Adrenal gland (tissue), 12 donors: ENCODE measurements around the gene CMYA5. TPM values are rescaled to one million over a fixed set of nuclear protein-coding genes. Genes with fewer than 3 reads are reported as not detected.
"Not testable (repeated sequence)": the region's sequence is repeated elsewhere in the genome, so short reads cannot be mapped to it uniquely, and the experiment has no call there.

ENCODE experiments used
- DNase-seq, 7 donors: peaks; one replicate each; pipeline ENCODE4 v3.0.0-alpha.2; 2019 to 2020
- H3K27ac ChIP-seq, 5 donors: fragments of 200-600 bp; sonication (generic) in 4 of 5; 1 replicate in 3 of 5; 2 replicates in 2 of 5; pipeline versions ENCODE4 v1.5.1 to v1.8.0; 2016 to 2020; ENCODE audit warnings: mild to moderate bottlenecking in 1 of 5
- H3K27me3 ChIP-seq: fragments of 200-600 bp; 2 replicates; pipeline ENCODE4 v1.8.0; 2021
- H3K36me3 ChIP-seq, 2 donors: fragments of 200-600 bp; replicated peaks in 1 of 2; 1 replicate in 1 of 2; 2 replicates in 1 of 2; pipeline versions ENCODE4 v1.5.1 to v1.8.0; 2018 to 2022
- H3K4me1 ChIP-seq, 2 donors: fragments of 200-600 bp; replicated peaks in 1 of 2; 1 replicate in 1 of 2; 2 replicates in 1 of 2; pipeline versions ENCODE4 v1.5.1 to v1.8.0; 2018 to 2021
- H3K4me3 ChIP-seq, 4 donors: fragments of 200-600 bp; sonication (generic) in 3 of 4; one replicate each; pipeline ENCODE4 v1.5.1; 2016 to 2018
- H3K9me3 ChIP-seq, 3 donors: fragments of 200-600 bp; sonication (generic) in 1 of 3; replicated peaks in 1 of 3; 1 replicate in 2 of 3; 2 replicates in 1 of 3; pipeline versions ENCODE4 v1.5.1 to v1.8.0; 2016 to 2021
- CTCF ChIP-seq, 6 experiments: fragments of 450-650 bp in 4 of 6; fragments of 200-600 bp in 2 of 6; sonication (generic) in 1 of 6; IDR thresholded peaks; 1 replicate in 5 of 6; 2 replicates in 1 of 6; pipeline versions ENCODE4 v1.5.1 to v1.8.0; 2016 to 2021; ENCODE audit warnings: antibody characterized with exemption in 6 of 6, mild to moderate bottlenecking in 2 of 6, moderate library complexity in 1 of 6
- POLR2A ChIP-seq, 2 donors: fragments of 450-650 bp; IDR thresholded peaks; one replicate each; pipeline ENCODE4 v1.6.1; 2017; ENCODE audit warnings: antibody characterized with exemption in 2 of 2, mild to moderate bottlenecking in 2 of 2, moderate library complexity in 1 of 2
- WGBS, 4 donors: extraction: QIAGEN DNeasy Blood & Tissue Kit in 2 of 4; methylation state at CpG; one replicate each; pipeline versions ENCODE4 v1.1.5 to v1.1.7; 2013 to 2017; 5-methylcytosine and 5-hydroxymethylcytosine counted together
- intact Hi-C, 2 donors: fragments of 100-400 bp; cut with DNase I; formaldehyde crosslinking; loops; one replicate each; pipeline versions ENCODE4 v1.14.1 to v1.15.0; 2022 to 2023
- polyA plus RNA-seq, 3 donors: library from polyadenylated mRNA; stranded (reverse); fragments of 200-250 nt in 2 of 3; fragments of 350-450 nt in 1 of 3; fragmentation: Illumina TruSeq in 1 of 3; extraction: RNeasy Lipid Tissue Mini Kit (QIAGEN cat#74804) in 1 of 3; gene quantifications; one replicate each; pipeline ENCODE4 v1.2.3, GENCODE V29; 2013 to 2014
- total RNA-seq, 9 donors: library from RNA; depleted of rRNA in 4 of 9; stranded (reverse); fragments of >200 nt in 4 of 9; fragments of 120-200 nt in 1 of 9; fragmentation: NEBNext Ultra II Directional in 1 of 9; extraction: Animal tissue kit (Norgen Biotek cat#: 25700) in 1 of 9; gene quantifications; one replicate each; pipeline versions ENCODE4 v1.1.0 to v1.2.4, GENCODE V29; 2013 to 2023
- donor health status: healthy with polysubstance abuse.
- donor health status: Bipolar disorder and iron deficiency.
- donor health status: DM: yes; HTN: yes; CAD: no.
- donor health status: DM: no; HTN: no; CAD: no.
- donor health status: DM: no; HTN: no; CAD: no.
- donor health status: DM: yes; HTN: yes; CAD: no.

The CMYA5 gene
- total and polyA plus RNA-seq, 12 donors = 0.11 to 5.6 (median 0.40) TPM

GRCh38 chr5:79772651-79773050 is 83.0 kb downstream of the CMYA5 start:
- H3K4me1 ChIP-seq = no peaks in the 10 kb centered on the region
- no peaks in the 10 kb centered on the region for H3K36me3 ChIP-seq
- no peak for DNase-seq
- intact Hi-C loops = no loop called here
- no peak overlapping the region for H3K27ac ChIP-seq
- WGBS, 4 donors = 79 to 88% (median 86%) methylated on average over 5 of the region's 5 CpGs
- H3K4me3 ChIP-seq = no peak overlapping the region
- no peaks in the 10 kb centered on the region for H3K27me3 ChIP-seq
- no peaks in the 10 kb centered on the region for H3K9me3 ChIP-seq
- TF ChIP-seq POLR2A (IDR thresholded peaks at IDR 0.05) = no peak
- no peak for TF ChIP-seq CTCF (IDR thresholded peaks at IDR 0.05)

GRCh38 chr5:79773612-79774011 is 84.0 kb downstream of the CMYA5 start:
- WGBS, 4 donors = 78 to 88% (median 86%) methylated on average over 4 of the region's 4 CpGs

GRCh38 chr5:79774171-79774854 is 84.7 kb downstream of the CMYA5 start:
- Histone ChIP-seq H3K36me3 (no peaks in the 10 kb centered on the region), H3K27ac (no peak overlapping the region), H3K4me1 (no peaks in the 10 kb centered on the region), H3K4me3 (no peak overlapping the region), H3K27me3 (no peaks in the 10 kb centered on the region), H3K9me3 (no peaks in the 10 kb centered on the region)
- no peak for DNase-seq
- TF ChIP-seq POLR2A (IDR thresholded peaks at IDR 0.05) = no peak
- TF ChIP-seq CTCF (IDR thresholded peaks at IDR 0.05) = no peak
- intact Hi-C loops = no loop called here
- 78 to 79% (median 78%) methylated on average over 13 of the region's 13 CpGs for WGBS, 4 donors

More at GRCh38 chr5:79773612-79774011, 84.0 kb downstream of the CMYA5 start:
- Histone ChIP-seq H3K27me3 (no peaks in the 10 kb centered on the region), H3K4me3 (no peak overlapping the region), H3K4me1 (no peaks in the 10 kb centered on the region), H3K9me3 (no peaks in the 10 kb centered on the region), H3K36me3 (no peaks in the 10 kb centered on the region), H3K27ac (no peak overlapping the region)
- DNase-seq = no peak
- TF ChIP-seq CTCF (IDR thresholded peaks at IDR 0.05) (no peak), POLR2A (IDR thresholded peaks at IDR 0.05) (no peak)
- intact Hi-C loops = no loop called here

- H3K27me3 ChIP-seq = no peaks in the 10 kb centered on the region
- H3K27ac ChIP-seq = no peak overlapping the region
- no peak overlapping the region for H3K4me3 ChIP-seq
- H3K36me3 ChIP-seq = no peaks in the 10 kb centered on the region
- DNase-seq = no peak
- no peak for TF ChIP-seq POLR2A (IDR thresholded peaks at IDR 0.05)
- intact Hi-C loops = no loop called here
- 82 to 96% (median 85%) methylated on average over 3 to 4 of the region's 4 CpGs for WGBS, 4 donors
- no peaks in the 10 kb centered on the region for H3K9me3 ChIP-seq
- no peaks in the 10 kb centered on the region for H3K4me1 ChIP-seq
These were observed 85.2 kb downstream of the CMYA5 start for GRCh38 chr5:79774855-79775237.

- H3K4me1 ChIP-seq, H3K27me3 ChIP-seq, H3K9me3 ChIP-seq, DNase-seq, intact Hi-C loops, H3K27ac ChIP-seq, H3K4me3 ChIP-seq, H3K36me3 ChIP-seq: not testable (repeated sequence)
- WGBS, 4 donors = 64 to 81% (median 74%) methylated on average over 6 to 14 of the region's 14 CpGs
These were observed 95.1 kb downstream of the CMYA5 start for GRCh38 chr5:79784741-79785140.
